ENCODE measurements around the gene GRAMD1A.

Gene GRAMD1A

DNA sequence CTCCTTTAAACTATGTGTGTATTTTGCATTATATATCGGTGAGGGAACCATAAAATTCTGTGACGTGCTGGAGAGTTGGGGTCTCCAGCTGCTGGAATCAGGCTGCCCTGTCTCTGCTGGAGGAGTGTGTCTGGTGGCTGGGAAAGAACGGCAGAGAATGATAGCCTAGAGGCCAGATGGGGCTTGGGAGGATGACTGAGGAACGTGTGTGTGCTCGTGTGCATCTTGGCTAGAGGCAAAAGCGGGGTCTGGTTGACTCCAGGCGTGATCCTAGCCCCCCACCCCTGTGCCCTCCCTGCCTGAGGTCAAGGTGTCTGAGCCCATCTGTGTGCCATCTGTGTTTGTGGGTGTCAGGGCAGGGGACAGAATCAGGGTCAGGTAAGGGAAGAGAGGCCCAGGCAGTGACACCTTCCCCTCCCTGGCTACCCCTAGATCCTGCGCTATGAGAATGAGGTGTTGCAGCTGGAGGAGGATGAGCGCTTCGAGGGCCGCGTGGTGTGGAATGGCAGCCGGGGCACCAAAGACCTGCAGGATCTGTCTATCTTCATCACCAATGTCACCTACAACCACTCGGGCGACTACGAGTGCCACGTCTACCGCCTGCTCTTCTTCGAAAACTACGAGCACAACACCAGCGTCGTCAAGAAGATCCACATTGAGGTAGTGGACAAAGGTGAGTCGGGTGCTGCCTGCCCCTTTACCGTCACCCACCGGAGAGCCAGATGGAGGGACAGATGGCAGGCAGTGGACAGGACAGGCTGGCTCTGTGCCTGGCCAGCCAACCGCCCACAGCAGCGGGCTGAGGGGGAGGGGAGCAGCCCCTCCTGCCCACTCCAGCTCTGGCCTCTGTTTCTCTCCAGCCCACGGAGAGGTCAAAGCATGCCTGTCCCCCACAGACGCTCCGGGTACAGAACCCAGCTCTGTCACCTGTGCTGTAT, 33.2 kb downstream of the GRAMD1A start:
- no peak for DNase-seq (ENCODE audit: low spot score)
- in situ Hi-C loops (cut with MboI; ENCODE audit: low sequenced_read_pairs, unreplicated experiment): no loop called here
- TF ChIP-seq, protein P1, sequence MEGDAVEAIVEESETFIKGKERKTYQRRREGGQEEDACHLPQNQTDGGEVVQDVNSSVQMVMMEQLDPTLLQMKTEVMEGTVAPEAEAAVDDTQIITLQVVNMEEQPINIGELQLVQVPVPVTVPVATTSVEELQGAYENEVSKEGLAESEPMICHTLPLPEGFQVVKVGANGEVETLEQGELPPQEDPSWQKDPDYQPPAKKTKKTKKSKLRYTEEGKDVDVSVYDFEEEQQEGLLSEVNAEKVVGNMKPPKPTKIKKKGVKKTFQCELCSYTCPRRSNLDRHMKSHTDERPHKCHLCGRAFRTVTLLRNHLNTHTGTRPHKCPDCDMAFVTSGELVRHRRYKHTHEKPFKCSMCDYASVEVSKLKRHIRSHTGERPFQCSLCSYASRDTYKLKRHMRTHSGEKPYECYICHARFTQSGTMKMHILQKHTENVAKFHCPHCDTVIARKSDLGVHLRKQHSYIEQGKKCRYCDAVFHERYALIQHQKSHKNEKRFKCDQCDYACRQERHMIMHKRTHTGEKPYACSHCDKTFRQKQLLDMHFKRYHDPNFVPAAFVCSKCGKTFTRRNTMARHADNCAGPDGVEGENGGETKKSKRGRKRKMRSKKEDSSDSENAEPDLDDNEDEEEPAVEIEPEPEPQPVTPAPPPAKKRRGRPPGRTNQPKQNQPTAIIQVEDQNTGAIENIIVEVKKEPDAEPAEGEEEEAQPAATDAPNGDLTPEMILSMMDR (IDR thresholded peaks at IDR 0.05; ENCODE audit: borderline replicate concordance, control extremely low read depth, extremely low read depth, insufficient read depth, missing control alignments): no peak

DNA sequence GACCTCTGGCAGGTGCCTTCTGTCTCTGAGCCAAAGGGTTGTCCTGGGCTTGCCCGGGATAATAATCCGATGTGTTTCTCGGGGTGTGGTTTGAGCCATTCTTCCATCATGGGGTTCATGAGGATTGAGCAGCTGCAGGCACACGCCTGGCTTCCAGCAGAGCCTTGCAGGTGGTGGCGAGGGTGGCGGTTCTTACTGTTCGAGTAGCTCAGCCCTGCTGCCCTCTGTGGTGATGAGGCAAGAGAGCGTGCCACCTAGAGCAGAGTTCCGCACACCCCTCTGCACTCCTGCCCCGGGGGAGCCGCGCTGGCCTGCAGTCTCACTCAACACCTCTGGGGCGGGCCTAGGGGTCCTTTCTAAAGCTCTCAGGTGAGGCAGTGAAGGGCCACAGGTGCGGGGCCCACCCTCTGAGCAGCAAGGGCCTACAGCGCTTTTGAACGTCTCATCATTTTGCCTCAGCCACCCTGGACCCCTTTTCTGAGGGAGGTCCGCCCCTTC, 33.9 kb downstream of the GRAMD1A start:
- DNase-seq (ENCODE audit: low spot score): no peak
- TF ChIP-seq, protein P1 (IDR thresholded peaks at IDR 0.05; ENCODE audit: borderline replicate concordance, control extremely low read depth, extremely low read depth, insufficient read depth, missing control alignments): no peak
- in situ Hi-C loops (cut with MboI; ENCODE audit: low sequenced_read_pairs, unreplicated experiment): no loop called here

DNA sequence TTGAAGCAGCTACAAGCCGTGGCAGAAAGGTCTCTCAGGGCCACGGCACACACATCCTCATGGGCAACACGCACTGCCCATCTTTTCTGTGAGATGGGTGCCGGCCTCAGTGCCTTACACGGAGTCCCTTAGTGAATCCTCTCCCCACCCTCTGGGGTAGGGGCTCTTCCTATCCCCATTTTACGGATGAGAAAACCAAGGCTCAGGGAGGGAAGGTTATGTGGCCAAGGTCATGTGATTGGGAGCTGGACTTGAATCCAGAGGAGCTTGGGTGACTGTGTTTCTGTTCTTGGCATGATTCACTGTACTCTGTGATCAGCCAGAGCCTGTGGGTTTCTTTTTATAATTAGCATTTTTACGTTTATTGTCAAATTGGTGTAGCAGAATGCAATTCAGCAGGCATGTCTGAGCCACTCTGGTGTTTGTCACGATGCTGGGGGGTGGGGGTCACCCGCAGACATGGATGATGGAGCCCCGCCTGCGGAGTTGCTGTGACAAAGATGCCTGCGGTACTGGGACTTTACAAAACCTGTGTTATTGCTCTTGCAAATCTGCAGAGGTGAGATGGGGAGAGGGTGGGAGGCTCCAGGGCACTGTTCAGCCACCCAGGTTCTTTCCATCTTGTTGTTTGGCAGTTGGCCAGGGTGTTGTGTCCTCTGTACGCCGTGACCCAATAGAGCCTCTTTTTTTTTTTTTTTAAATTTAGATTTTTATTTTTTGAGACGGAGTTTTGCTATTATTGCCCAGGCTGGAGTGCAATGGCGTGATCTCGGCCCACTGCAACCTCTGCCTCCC, 34.7 kb downstream of the GRAMD1A start:
- DNase-seq (ENCODE audit: low spot score): no peak
- TF ChIP-seq, protein P1 (IDR thresholded peaks at IDR 0.05; ENCODE audit: borderline replicate concordance, control extremely low read depth, extremely low read depth, insufficient read depth, missing control alignments): no peak
- in situ Hi-C loops (cut with MboI; ENCODE audit: low sequenced_read_pairs, unreplicated experiment): no loop called here

DNA sequence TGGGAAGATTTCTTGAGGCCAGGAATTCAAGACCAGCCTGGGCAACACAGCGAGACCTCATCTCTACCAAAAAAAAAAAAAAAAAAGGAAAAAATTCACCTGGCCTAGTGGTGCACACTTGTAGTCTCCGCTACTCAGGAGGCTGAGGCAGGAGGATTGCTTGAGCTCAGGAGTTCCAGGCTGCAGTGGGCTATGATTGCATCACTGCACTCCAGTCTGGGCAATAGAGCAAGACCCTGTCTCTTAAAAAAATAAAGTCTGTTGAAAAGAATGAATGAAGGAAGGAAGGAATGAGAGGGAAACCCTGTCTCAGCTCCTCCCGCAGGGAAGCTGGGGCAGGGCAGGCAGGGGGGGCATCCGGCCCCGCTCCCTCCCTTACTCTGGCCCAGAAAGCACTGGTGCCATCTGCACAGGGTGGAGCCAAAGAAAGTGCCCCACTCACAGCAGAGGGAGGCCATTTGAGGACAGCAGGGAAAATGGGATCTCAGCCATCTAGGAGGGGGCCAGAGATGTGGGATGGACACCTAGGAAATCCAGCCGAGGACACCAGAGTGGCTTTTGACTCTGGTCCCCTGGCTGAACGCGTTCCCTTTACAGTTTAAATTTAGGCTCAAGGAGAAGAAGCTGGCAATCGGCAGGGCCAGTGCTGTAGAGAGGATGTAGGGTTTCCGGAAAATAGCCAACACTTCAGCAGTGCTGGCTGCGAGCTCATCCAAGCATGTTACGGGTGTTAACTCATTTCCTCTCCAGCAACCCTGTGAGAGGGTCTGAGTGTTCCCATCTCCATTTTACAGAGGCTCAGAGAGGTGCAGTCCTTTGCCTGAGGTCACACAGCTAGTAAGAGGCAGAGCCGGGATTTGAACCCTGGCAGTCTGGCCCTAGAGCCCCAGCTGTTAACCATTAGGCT, 37.8 kb downstream of the GRAMD1A start:
- TF ChIP-seq, protein P1 (IDR thresholded peaks at IDR 0.05; ENCODE audit: borderline replicate concordance, control extremely low read depth, extremely low read depth, insufficient read depth, missing control alignments): no peak
- DNase-seq (ENCODE audit: low spot score): no peak
- in situ Hi-C loops (cut with MboI; ENCODE audit: low sequenced_read_pairs, unreplicated experiment): no loop called here

DNA sequence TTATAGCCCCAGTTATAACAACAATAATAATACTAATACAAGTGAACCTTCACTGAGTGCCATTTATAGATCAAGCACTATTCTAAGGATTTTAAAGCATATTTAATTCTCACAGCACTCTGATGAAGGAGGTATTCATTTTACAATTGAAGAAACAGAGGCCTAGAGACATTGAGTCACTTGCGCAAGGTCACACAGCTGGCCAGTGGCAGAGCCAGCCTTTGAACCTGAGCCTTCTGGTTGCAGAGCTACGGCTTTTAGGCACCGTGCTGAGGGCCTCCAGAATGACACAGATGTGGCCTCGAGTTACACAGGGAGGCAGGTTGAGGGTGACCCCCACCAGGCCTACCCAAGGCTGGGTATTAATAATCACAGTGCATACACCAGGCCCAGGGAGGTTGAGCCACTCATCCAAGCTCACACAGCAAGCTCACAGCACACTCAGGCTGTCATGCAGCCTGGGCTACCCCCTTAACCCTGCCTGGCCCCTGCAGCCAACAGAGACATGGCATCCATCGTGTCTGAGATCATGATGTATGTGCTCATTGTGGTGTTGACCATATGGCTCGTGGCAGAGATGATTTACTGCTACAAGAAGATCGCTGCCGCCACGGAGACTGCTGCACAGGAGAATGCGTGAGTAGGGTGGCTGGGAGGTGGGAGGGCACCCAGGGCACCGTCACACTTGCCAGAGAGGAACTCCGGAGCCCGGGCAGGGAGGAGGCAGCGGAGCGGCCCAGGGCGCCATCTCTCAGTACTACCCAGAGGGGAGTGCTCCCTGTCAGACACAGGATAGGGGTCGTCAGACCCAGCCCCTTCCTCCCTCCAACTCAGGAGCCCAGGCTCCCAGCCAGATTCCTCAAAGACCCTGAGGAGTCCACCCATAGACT, 38.7 kb downstream of the GRAMD1A start:
- TF ChIP-seq, protein P1 (IDR thresholded peaks at IDR 0.05; ENCODE audit: borderline replicate concordance, control extremely low read depth, extremely low read depth, insufficient read depth, missing control alignments): no peak
- in situ Hi-C loops (cut with MboI; ENCODE audit: low sequenced_read_pairs, unreplicated experiment): no loop called here
- DNase-seq (ENCODE audit: low spot score): no peak

All from GM13976 (cell line).